Heart left ventricle (tissue), 13 donors: Measurements from ENCODE around the gene CD27.

ENCODE experiments used
- CTCF ChIP-seq, 12 donors: fragments of 200-600 bp; sonication (generic) in 4 of 12; IDR thresholded peaks; one replicate each; pipeline versions ENCODE4 v1.5.0 to v1.8.0; 2018 to 2022; ENCODE audit warnings: antibody characterized with exemption in 12 of 12, mild to moderate bottlenecking in 5 of 12
- POLR2A ChIP-seq, 2 donors: fragments of 450-650 bp; IDR thresholded peaks; one replicate each; pipeline ENCODE4 v1.6.1; 2017; ENCODE audit warnings: antibody characterized with exemption in 2 of 2, mild to moderate bottlenecking in 2 of 2, moderate library complexity in 2 of 2
- donor health status: ischemic (EF 13 %, LVEDD 7.1; RV severe dilation, severe dysfunction).
- donor health status: DM: no; HTN: yes; CAD: no.
- donor health status: DM: no; HTN: no; CAD: no.
- donor health status: ischemic (EF 25% LVEDD 6.9; RV normal size, moderate dysfunction).
- donor health status: ischemic (EF 25% LVEDD 5.7; RV mildly dilated, moderate dysfunction).
- donor health status: ischemic (EF 35%, LVEDD 5.7; RV mildly dilated, moderate dysfunction).
- donor health status: nonischemic (EF 11% LVEDD 7.7; RV severe dilation, severe dysfunction).
- donor health status: DM: yes; HTN: yes; CAD: no.
- donor health status: PGD.
- donor health status: ischemic (EF 29% LVEDD 5.4; RV normal size, mild dysfunction).
- donor health status: nonischemic (EF 23%, LVEDD 6.1; RV moderate dilation, normal function).

GRCh38 chr12:6494258-6494743 is 49.5 kb downstream of the CD27 start:
- TF ChIP-seq POLR2A (IDR thresholded peaks at IDR 0.05) (no peak), CTCF (IDR thresholded peaks at IDR 0.05) (no peak)
